Stimulated activated CD4-positive, alpha-beta T cell treated with anti-CD3 and anti-CD28 coated beads, Interleukin-4, amount 100 ng/mL, for 48 hours (primary cell): ENCODE data around the gene EDEM1.

ENCODE experiments used
- DNase-seq, 2 donors: peaks; one replicate each; pipeline ENCODE4 v3.0.0-alpha.2; 2020; ENCODE audit warnings: low read depth in 2 of 2

EDEM1 gene

GRCh38 chr3:5198986-5199731 is 11.7 kb downstream of the EDEM1 start:
- DNase-seq, result no peak

GRCh38 chr3:5201536-5201935 is 14.0 kb downstream of the EDEM1 start:
- DNase-seq, result no peak

- no peak for DNase-seq
Observed at GRCh38 chr3:5202222-5202621, 14.7 kb downstream of the EDEM1 start.

- DNase-seq, result peak; percentile 32 to 57
Observed at GRCh38 chr3:5205165-5205941, 17.8 kb downstream of the EDEM1 start.

GRCh38 chr3:5210926-5211325 is 23.4 kb downstream of the EDEM1 start:
- no peak for DNase-seq

- no peak for DNase-seq
Observed at GRCh38 chr3:5212628-5213573, 25.4 kb downstream of the EDEM1 start.

- DNase-seq, result no peak
Observed at GRCh38 chr3:5213574-5213966, 26.1 kb downstream of the EDEM1 start.

GRCh38 chr3:5214352-5214751 is 26.8 kb downstream of the EDEM1 start:
- no peak for DNase-seq

- DNase-seq, result no peak
Observed at GRCh38 chr3:5217824-5218595, 30.5 kb downstream of the EDEM1 start.

- DNase-seq, result no peak
Observed at GRCh38 chr3:5218815-5219214, 31.3 kb downstream of the EDEM1 start.

GRCh38 chr3:5219216-5219615 is 31.7 kb downstream of the EDEM1 start:
- DNase-seq, result no peak

GRCh38 chr3:5220193-5220592 is 32.7 kb downstream of the EDEM1 start:
- no peak for DNase-seq

- DNase-seq, result no peak
Observed at GRCh38 chr3:5220667-5221431, 33.3 kb downstream of the EDEM1 start.

- DNase-seq, result no peak
Observed at GRCh38 chr3:5221701-5222100, 34.2 kb downstream of the EDEM1 start.

GRCh38 chr3:5222283-5223005 is 34.9 kb downstream of the EDEM1 start:
- DNase-seq, result no peak

- no peak for DNase-seq
Observed at GRCh38 chr3:5226783-5227182, 39.3 kb downstream of the EDEM1 start.

GRCh38 chr3:5227812-5228211 is 40.3 kb downstream of the EDEM1 start:
- DNase-seq, result no peak

- no peak for DNase-seq
Observed at GRCh38 chr3:5229414-5229813, 41.9 kb downstream of the EDEM1 start.

GRCh38 chr3:5231074-5231473 is 43.6 kb downstream of the EDEM1 start:
- DNase-seq, result no peak

- no peak for DNase-seq
Observed at GRCh38 chr3:5231487-5231886, 44.0 kb downstream of the EDEM1 start.
